Trophoblast cell (in vitro differentiated cells and primary cell): ENCODE measurements around the gene BABAM2.

Experiments
- DNase-seq, 2 donors: peaks; one replicate each; pipeline ENCODE4 v3.0.0-alpha.2; 2016
- H2AFZ ChIP-seq: 2 replicates; pipeline ENCODE4 v1.6.1; 2013; ENCODE audit warnings: low read length, moderate library complexity, mild to moderate bottlenecking; ENCODE audit not compliant: insufficient read depth, poor library complexity
- H2AK5ac ChIP-seq: 2 replicates; pipeline ENCODE4 v1.6.1; 2013; ENCODE audit warnings: mild to moderate bottlenecking, low read length
- H2BK120ac ChIP-seq: 2 replicates; pipeline ENCODE4 v1.6.1; 2013; ENCODE audit warnings: low read length, mild to moderate bottlenecking, moderate library complexity; ENCODE audit not compliant: insufficient read depth, poor library complexity
- H2BK12ac ChIP-seq: 2 replicates; pipeline ENCODE4 v1.6.1; 2013; ENCODE audit warnings: mild to moderate bottlenecking, low read length, moderate library complexity
- H2BK5ac ChIP-seq: 2 replicates; pipeline ENCODE4 v1.6.1; 2013; ENCODE audit warnings: low read length, low read depth, moderate library complexity, mild to moderate bottlenecking; ENCODE audit not compliant: poor library complexity
- H3K14ac ChIP-seq: 2 replicates; pipeline ENCODE4 v1.6.1; 2013; ENCODE audit warnings: mild to moderate bottlenecking, low read length
- H3K18ac ChIP-seq: 2 replicates; pipeline ENCODE4 v1.6.1; 2013; ENCODE audit warnings: mild to moderate bottlenecking, low read length
- H3K23ac ChIP-seq: 2 replicates; pipeline ENCODE4 v1.6.1; 2013; ENCODE audit warnings: low read length
- H3K27ac ChIP-seq: 2 replicates; pipeline ENCODE4 v1.5.1; 2013; ENCODE audit warnings: low read depth, mild to moderate bottlenecking, inconsistent platforms, low read length, moderate library complexity
- H3K27me3 ChIP-seq: 2 replicates; pipeline ENCODE4 v1.6.1; 2013; ENCODE audit warnings: inconsistent platforms, mild to moderate bottlenecking, low read length, moderate library complexity; ENCODE audit not compliant: insufficient read depth
- H3K36me3 ChIP-seq, 2 experiments: 1 replicate in 1 of 2; 2 replicates in 1 of 2; pipeline ENCODE4 v1.6.1; 2013; ENCODE audit warnings: low read length in 2 of 2, mild to moderate bottlenecking in 2 of 2, moderate library complexity in 1 of 2; ENCODE audit not compliant: insufficient read depth in 2 of 2, control insufficient read depth in 1 of 2
- H3K4ac ChIP-seq: 2 replicates; pipeline ENCODE4 v1.6.1; 2013; ENCODE audit warnings: low read depth, mild to moderate bottlenecking, low read length, moderate library complexity
- H3K4me1 ChIP-seq, 2 experiments: 1 replicate in 1 of 2; 2 replicates in 1 of 2; pipeline ENCODE4 v1.6.1; 2013; ENCODE audit warnings: low read length in 2 of 2, mild to moderate bottlenecking in 2 of 2, moderate library complexity in 1 of 2; ENCODE audit not compliant: insufficient read depth in 2 of 2, control insufficient read depth in 1 of 2
- H3K4me2 ChIP-seq: 2 replicates; pipeline ENCODE4 v1.6.1; 2013; ENCODE audit warnings: inconsistent platforms, mild to moderate bottlenecking, low read length, moderate library complexity
- H3K4me3 ChIP-seq: 2 replicates; pipeline ENCODE4 v1.5.1; 2013; ENCODE audit warnings: mild to moderate bottlenecking, low read depth, low read length, inconsistent platforms
- H3K79me1 ChIP-seq: one replicate; pipeline ENCODE4 v1.6.1; 2013; ENCODE audit warnings: low read length
- H3K79me2 ChIP-seq: 2 replicates; pipeline ENCODE4 v1.6.1; 2013; ENCODE audit warnings: low read length, mild to moderate bottlenecking; ENCODE audit not compliant: control insufficient read depth, insufficient read depth, poor library complexity
- H3K9ac ChIP-seq: 2 replicates; pipeline ENCODE4 v1.6.1; 2013; ENCODE audit warnings: mild to moderate bottlenecking, low read length
- H3K9me3 ChIP-seq: 2 replicates; pipeline ENCODE4 v1.6.1; 2013; ENCODE audit warnings: low read depth, mild to moderate bottlenecking, control low read depth, inconsistent platforms, low read length; ENCODE audit not compliant: insufficient read depth
- H4K12ac ChIP-seq: 2 replicates; pipeline ENCODE4 v1.6.1; 2013; ENCODE audit warnings: low read depth, mild to moderate bottlenecking, low read length, moderate library complexity
- H4K8ac ChIP-seq: 2 replicates; pipeline ENCODE4 v1.6.1; 2013; ENCODE audit warnings: low read depth, mild to moderate bottlenecking, low read length, moderate library complexity
- H4K91ac ChIP-seq: one replicate; pipeline ENCODE4 v1.6.1; 2013; ENCODE audit warnings: low read depth, mild to moderate bottlenecking, low read length, moderate library complexity
- WGBS: extraction: QIAGEN DNeasy Blood & Tissue Kit; methylation state at CpG from one replicate; pipeline ENCODE4 v1.1.7; 2013; ENCODE audit warnings: missing lambda C conversion rate; ENCODE audit not compliant: insufficient read length, insufficient coverage; ENCODE audit errors: extremely low coverage; 5-methylcytosine and 5-hydroxymethylcytosine counted together

BABAM2 gene

DNA sequence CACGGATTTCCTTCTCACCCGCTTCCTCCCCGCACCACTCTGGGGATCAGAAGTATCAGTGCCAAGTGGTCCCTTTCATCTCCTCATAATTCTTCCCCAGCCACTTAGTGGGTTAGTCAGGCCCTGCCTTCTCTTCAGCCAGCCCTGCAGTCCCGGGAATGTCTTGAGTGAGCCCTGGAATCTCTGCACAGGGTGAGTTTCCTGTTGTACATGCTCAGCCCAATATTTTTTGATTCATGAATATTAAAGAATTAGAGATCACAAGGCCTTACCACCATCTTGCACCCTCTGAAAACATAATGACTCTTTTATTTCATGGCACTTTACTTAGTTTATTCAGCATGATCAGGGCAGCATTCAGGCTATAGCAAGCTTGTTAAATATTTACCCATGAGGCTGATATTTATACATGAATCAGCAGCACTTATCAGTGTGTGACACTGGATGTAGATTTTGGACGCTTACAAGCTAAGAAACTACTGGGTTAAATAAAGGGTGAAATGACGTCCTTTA is 342.7 kb downstream of the BABAM2 start:
- H2AFZ ChIP-seq, result no peak overlapping the region
- DNase-seq, result no peak
- no peak overlapping the region for H3K14ac ChIP-seq
- no CpG with 5 or more reads among the region's 6 CpGs for WGBS
- no peak overlapping the region for H2BK12ac ChIP-seq
- H3K4me2 ChIP-seq, result no peak overlapping the region
- no peaks in the 10 kb centered on the region for H3K4me1 ChIP-seq
- H3K27me3 ChIP-seq, result no peaks in the 10 kb centered on the region
- H3K4me3 ChIP-seq, result no peak overlapping the region
- no peak overlapping the region for H3K27ac ChIP-seq
- H4K12ac ChIP-seq, result no peak overlapping the region
- no peak overlapping the region for H3K9ac ChIP-seq
- no peak overlapping the region for H2BK5ac ChIP-seq
- no peaks in the 10 kb centered on the region for H3K79me2 ChIP-seq
- H4K8ac ChIP-seq, result no peak overlapping the region
- H2BK120ac ChIP-seq, result no peak overlapping the region
- no peak overlapping the region for H3K4ac ChIP-seq
- H2AK5ac ChIP-seq, result no peak overlapping the region
- H3K9me3 ChIP-seq, result no peaks in the 10 kb centered on the region
- H3K23ac ChIP-seq, result no peak overlapping the region
- no peak overlapping the region for H4K91ac ChIP-seq
- no peak overlapping the region for H3K18ac ChIP-seq
- no peaks in the 10 kb centered on the region for H3K36me3 ChIP-seq
- H3K79me1 ChIP-seq, result no peaks in the 10 kb centered on the region

GRCh38 chr2:28234807-28235206 is 344.3 kb downstream of the BABAM2 start:
- Histone ChIP-seq H3K4me3 (no peak overlapping the region), H3K14ac (no peak overlapping the region), H3K9me3 (no peaks in the 10 kb centered on the region), H4K91ac (no peak overlapping the region), H3K79me1 (no peaks in the 10 kb centered on the region), H4K12ac (no peak overlapping the region), H3K79me2 (no peaks in the 10 kb centered on the region), H3K23ac (no peak overlapping the region), H2AFZ (no peak overlapping the region), H2AK5ac (no peak overlapping the region), H3K18ac (no peak overlapping the region), H3K9ac (no peak overlapping the region), H2BK120ac (no peak overlapping the region), H3K36me3 (no peaks in the 10 kb centered on the region), H3K4me1 (peaks cover 0 to 1% of the 10 kb centered on the region in 2 experiments), H3K4ac (no peak overlapping the region), H2BK12ac (no peak overlapping the region), H3K4me2 (no peak overlapping the region), H4K8ac (no peak overlapping the region), H2BK5ac (no peak overlapping the region), H3K27me3 (no peaks in the 10 kb centered on the region), H3K27ac (no peak overlapping the region)
- whole genome bisulfite sequencing, result no CpG with 5 or more reads among the region's 2 CpGs
- DNase-seq, result no peak

- no peak overlapping the region for H3K23ac ChIP-seq
- H3K4me3 ChIP-seq, result no peak overlapping the region
- DNase-seq, result no peak
- no peak overlapping the region for H3K4ac ChIP-seq
- no peak overlapping the region for H3K14ac ChIP-seq
- H3K27ac ChIP-seq, result no peak overlapping the region
- no peak overlapping the region for H3K18ac ChIP-seq
- H3K9me3 ChIP-seq, result no peaks in the 10 kb centered on the region
- no peaks in the 10 kb centered on the region for H3K79me1 ChIP-seq
- no peaks in the 10 kb centered on the region for H3K36me3 ChIP-seq
- H2AFZ ChIP-seq, result no peak overlapping the region
- H3K4me1 ChIP-seq, result peaks cover 0 to 1% of the 10 kb centered on the region in 2 experiments
- H2BK120ac ChIP-seq, result no peak overlapping the region
- no peak overlapping the region for H3K9ac ChIP-seq
- no peak overlapping the region for H4K12ac ChIP-seq
- H2BK5ac ChIP-seq, result no peak overlapping the region
- no peak overlapping the region for H4K8ac ChIP-seq
- H4K91ac ChIP-seq, result no peak overlapping the region
- no peaks in the 10 kb centered on the region for H3K79me2 ChIP-seq
- no CpG with 5 or more reads among the region's 1 CpG for WGBS
- no peak overlapping the region for H3K4me2 ChIP-seq
- no peak overlapping the region for H2AK5ac ChIP-seq
- H2BK12ac ChIP-seq, result no peak overlapping the region
- H3K27me3 ChIP-seq, result no peaks in the 10 kb centered on the region
These were observed 348.7 kb downstream of the BABAM2 start for GRCh38 chr2:28239207-28239606.

DNA sequence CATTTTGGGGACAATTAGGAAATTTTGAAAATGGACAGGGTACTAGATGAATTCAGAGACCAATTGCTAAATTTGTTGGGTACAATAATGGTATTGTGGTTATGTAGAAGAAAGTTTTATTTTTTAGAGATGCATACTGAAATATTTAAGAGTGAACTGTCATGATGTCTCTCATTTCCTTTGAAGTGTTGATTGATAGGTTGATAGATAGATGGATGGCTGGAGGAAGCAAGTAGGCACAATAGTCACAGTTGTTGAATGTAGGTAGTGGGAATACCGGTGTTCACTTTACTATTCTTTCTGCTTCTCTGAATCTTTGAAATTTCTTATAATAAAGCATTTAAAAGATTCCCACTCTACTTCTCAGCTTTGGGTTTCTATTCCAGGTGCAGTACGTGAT is 350.4 kb downstream of the BABAM2 start:
- H3K79me2 ChIP-seq, result no peaks in the 10 kb centered on the region
- H2AFZ ChIP-seq, result no peak overlapping the region
- H3K27ac ChIP-seq, result no peak overlapping the region
- H2BK120ac ChIP-seq, result no peak overlapping the region
- no peak overlapping the region for H3K4me2 ChIP-seq
- H4K12ac ChIP-seq, result no peak overlapping the region
- H2BK5ac ChIP-seq, result no peak overlapping the region
- no peak overlapping the region for H2AK5ac ChIP-seq
- no peak overlapping the region for H3K18ac ChIP-seq
- WGBS, result no CpG with 5 or more reads among the region's 2 CpGs
- no peak overlapping the region for H2BK12ac ChIP-seq
- DNase-seq, result no peak
- no peak overlapping the region for H3K9ac ChIP-seq
- no peak overlapping the region for H3K23ac ChIP-seq
- no peaks in the 10 kb centered on the region for H3K79me1 ChIP-seq
- no peak overlapping the region for H3K14ac ChIP-seq
- no peak overlapping the region for H3K4ac ChIP-seq
- H4K8ac ChIP-seq, result no peak overlapping the region
- no peaks in the 10 kb centered on the region for H3K36me3 ChIP-seq
- peaks cover 0 to 1% of the 10 kb centered on the region in 2 experiments for H3K4me1 ChIP-seq
- H4K91ac ChIP-seq, result no peak overlapping the region
- no peak overlapping the region for H3K4me3 ChIP-seq
- no peaks in the 10 kb centered on the region for H3K9me3 ChIP-seq
- no peaks in the 10 kb centered on the region for H3K27me3 ChIP-seq
